Measurements from ENCODE around the gene CAPN5. TPM values are rescaled to one million over a fixed set of nuclear protein-coding genes. Genes with fewer than 3 reads are reported as not detected.

The CAPN5 gene
- total RNA-seq, 1 donor from 2014 or later = 12.8 TPM

DNA sequence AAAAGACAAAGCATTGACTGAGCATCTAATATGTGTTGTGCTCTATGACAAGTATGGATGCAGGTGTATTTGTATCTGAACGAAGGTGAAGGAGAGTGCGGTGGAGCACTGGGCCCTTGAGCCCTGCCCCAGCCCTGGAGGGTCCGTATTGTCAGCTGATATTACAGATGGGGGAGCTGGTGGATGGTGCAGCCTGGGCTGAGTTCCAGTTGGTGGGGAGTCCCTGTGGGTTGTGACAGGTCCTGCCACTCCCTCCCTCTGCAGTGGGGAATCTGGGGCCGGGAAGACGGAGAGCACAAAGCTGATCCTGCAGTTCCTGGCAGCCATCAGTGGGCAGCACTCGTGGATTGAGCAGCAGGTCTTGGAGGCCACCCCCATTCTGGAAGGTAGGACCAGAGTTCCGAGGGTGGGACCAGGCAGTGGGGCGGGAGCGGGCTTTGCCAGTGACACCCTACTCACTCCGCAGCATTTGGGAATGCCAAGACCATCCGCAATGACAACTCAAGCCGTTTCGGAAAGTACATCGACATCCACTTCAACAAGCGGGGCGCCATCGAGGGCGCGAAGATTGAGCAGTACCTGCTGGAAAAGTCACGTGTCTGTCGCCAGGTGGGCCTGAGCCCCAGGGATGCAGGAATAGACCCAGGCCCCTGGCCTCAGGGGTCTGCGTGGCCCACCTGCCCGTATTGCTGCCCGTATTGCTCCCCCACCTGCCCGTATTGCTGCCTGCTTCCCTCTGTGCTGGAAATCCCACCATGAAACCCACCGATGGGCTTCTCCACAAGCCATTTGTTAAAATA, 89.8 kb downstream of the CAPN5 start:
- Mint-ChIP-seq H3K27me3 (ENCODE audit: unreplicated experiment) (peaks cover 24% of the 10 kb centered on the region), H3K9me3 (ENCODE audit: unreplicated experiment) (no peaks in the 10 kb centered on the region), H3K4me3 (ENCODE audit: unreplicated experiment) (no peak overlapping the region), H3K4me1 (ENCODE audit: unreplicated experiment) (peaks cover 3% of the 10 kb centered on the region), H3K36me3 (ENCODE audit: unreplicated experiment) (no peaks in the 10 kb centered on the region), H3K27ac (ENCODE audit: unreplicated experiment) (no peak overlapping the region)
- TF ChIP-seq, protein P1, sequence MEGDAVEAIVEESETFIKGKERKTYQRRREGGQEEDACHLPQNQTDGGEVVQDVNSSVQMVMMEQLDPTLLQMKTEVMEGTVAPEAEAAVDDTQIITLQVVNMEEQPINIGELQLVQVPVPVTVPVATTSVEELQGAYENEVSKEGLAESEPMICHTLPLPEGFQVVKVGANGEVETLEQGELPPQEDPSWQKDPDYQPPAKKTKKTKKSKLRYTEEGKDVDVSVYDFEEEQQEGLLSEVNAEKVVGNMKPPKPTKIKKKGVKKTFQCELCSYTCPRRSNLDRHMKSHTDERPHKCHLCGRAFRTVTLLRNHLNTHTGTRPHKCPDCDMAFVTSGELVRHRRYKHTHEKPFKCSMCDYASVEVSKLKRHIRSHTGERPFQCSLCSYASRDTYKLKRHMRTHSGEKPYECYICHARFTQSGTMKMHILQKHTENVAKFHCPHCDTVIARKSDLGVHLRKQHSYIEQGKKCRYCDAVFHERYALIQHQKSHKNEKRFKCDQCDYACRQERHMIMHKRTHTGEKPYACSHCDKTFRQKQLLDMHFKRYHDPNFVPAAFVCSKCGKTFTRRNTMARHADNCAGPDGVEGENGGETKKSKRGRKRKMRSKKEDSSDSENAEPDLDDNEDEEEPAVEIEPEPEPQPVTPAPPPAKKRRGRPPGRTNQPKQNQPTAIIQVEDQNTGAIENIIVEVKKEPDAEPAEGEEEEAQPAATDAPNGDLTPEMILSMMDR (IDR thresholded peaks at IDR 0.05) = no peak
- DNase-seq (ENCODE audit: extremely low spot score, unreplicated experiment) = no peak

DNA sequence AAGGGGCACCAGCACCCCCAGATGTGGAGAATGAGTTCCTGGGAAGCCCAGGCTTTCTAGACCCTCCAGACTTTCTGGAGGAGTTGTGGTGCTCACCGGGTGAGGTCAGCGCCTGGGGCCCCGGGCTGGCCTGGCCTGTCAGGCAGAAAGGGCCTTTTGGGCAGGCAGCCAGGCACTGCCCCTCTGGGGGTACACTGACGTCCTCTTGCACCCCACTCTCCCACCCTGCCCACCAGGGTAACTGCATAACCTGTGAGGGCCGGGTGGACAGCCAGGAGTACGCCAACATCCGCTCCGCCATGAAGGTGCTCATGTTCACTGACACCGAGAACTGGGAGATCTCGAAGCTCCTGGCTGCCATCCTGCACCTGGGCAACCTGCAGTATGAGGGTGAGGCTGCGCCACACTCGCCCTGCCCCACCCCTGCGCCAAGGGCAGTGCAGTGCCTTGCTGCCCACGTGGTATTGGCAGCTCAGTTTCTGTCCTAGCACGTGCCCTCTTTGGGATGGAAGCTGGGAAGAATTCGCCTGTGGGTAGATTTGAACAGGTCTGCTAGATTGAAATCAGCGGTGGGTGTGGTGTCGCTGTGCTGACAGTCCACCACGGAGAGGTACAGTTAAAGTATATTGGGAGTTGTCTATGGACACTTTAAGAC, 91.4 kb downstream of the CAPN5 start:
- Mint-ChIP-seq H3K36me3 (ENCODE audit: unreplicated experiment) (no peaks in the 10 kb centered on the region), H3K27me3 (ENCODE audit: unreplicated experiment) (peaks cover 28% of the 10 kb centered on the region)

DNA sequence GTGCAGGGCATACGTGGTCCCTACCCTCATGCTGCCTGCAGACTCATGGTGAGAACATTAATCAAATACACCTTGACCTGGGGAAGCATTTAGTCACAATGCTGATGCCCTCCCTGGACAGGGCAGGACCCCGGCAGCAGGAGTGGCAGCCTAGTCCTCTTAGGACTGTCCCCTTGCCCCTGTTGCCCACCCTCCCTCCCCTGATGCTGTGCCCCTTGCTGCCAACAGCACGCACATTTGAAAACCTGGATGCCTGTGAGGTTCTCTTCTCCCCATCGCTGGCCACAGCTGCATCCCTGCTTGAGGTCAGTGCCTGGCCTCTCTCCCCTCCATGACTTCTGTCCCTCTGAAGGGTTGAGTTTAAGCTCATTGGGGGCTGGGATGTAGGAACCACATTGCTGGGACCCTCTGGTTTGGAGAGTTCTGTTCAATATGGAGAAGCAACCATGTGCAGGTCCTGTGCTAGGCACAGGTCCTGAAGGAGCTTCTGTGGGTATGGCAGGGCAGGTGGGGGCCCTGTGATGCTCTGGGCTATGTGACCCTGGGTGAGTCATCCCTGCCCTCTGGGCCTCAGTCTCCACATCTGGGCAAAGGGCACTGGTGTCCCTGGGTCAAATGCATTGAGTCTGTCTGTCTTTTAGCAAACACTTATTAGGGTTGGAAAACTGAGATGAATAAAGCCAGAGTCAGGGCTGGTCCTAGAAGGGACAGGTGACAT, 92.6 kb downstream of the CAPN5 start:
- Mint-ChIP-seq H3K36me3 (ENCODE audit: unreplicated experiment) (no peaks in the 10 kb centered on the region), H3K27me3 (ENCODE audit: unreplicated experiment) (peaks cover 26% of the 10 kb centered on the region), H3K4me1 (ENCODE audit: unreplicated experiment) (no peaks in the 10 kb centered on the region), H3K4me3 (ENCODE audit: unreplicated experiment) (no peak overlapping the region), H3K27ac (ENCODE audit: unreplicated experiment) (no peak overlapping the region), H3K9me3 (ENCODE audit: unreplicated experiment) (no peaks in the 10 kb centered on the region)
- TF ChIP-seq, protein P1 (IDR thresholded peaks at IDR 0.05) = no peak
- no peak for DNase-seq (ENCODE audit: extremely low spot score, unreplicated experiment)

More for the DNA sequence above, 91.4 kb downstream of the CAPN5 start:
- no peaks in the 10 kb centered on the region for H3K4me1 Mint-ChIP-seq (ENCODE audit: unreplicated experiment)
- TF ChIP-seq, protein P1 (IDR thresholded peaks at IDR 0.05) = no peak
- H3K27ac Mint-ChIP-seq (ENCODE audit: unreplicated experiment) = no peak overlapping the region
- no peak overlapping the region for H3K4me3 Mint-ChIP-seq (ENCODE audit: unreplicated experiment)
- DNase-seq (ENCODE audit: extremely low spot score, unreplicated experiment) = no peak
- H3K9me3 Mint-ChIP-seq (ENCODE audit: unreplicated experiment) = no peaks in the 10 kb centered on the region

DNA sequence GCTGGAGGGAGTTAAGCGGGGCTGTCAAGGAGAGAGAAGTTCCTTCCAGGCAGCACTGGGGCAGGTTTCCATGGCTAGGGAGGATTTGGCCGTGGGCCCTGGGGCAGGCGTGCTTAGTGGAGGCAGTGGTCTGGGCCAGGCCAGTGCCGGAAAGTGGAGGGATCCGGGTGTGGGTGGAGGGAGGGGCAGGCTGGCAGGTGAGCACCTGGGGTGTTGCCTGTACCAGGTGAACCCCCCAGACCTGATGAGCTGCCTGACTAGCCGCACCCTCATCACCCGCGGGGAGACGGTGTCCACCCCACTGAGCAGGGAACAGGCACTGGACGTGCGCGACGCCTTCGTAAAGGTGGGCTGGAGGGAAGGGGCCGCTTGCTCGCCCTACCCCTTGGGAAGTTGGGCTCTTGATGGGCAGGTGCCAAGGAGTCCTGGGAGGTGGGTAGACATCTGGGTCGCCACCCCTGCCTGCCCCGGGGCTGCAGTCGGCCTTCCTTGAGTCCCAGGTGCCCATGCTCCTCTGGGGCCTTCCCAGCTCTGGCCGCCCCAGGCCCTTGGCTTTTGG, 93.2 kb downstream of the CAPN5 start:
- no peaks in the 10 kb centered on the region for H3K36me3 Mint-ChIP-seq (ENCODE audit: unreplicated experiment)
- no peak overlapping the region for H3K27ac Mint-ChIP-seq (ENCODE audit: unreplicated experiment)
- H3K4me3 Mint-ChIP-seq (ENCODE audit: unreplicated experiment) = no peak overlapping the region
- H3K4me1 Mint-ChIP-seq (ENCODE audit: unreplicated experiment) = no peaks in the 10 kb centered on the region
- DNase-seq (ENCODE audit: extremely low spot score, unreplicated experiment) = no peak
- TF ChIP-seq, protein P1 (IDR thresholded peaks at IDR 0.05) = no peak
- H3K27me3 Mint-ChIP-seq (ENCODE audit: unreplicated experiment) = peaks cover 29% of the 10 kb centered on the region
- H3K9me3 Mint-ChIP-seq (ENCODE audit: unreplicated experiment) = no peaks in the 10 kb centered on the region

All from osteocyte (in vitro differentiated cells).